Germinal center (tissue), 1 donor: ENCODE measurements around the gene CD74.

ENCODE experiments used
- DNase-seq: peaks from one replicate; pipeline ENCODE4 v3.0.0; 2012; ENCODE audit warnings: mixed read lengths, low spot score

CD74 gene

GRCh38 chr5:150409638-150410523 is 2.8 kb downstream of the CD74 start:
- DNase-seq = no peak

- no peak for DNase-seq
These were observed 4.3 kb downstream of the CD74 start for GRCh38 chr5:150408231-150408943.

- no peak for DNase-seq
These were observed 5.5 kb downstream of the CD74 start for GRCh38 chr5:150407096-150407720.

DNA sequence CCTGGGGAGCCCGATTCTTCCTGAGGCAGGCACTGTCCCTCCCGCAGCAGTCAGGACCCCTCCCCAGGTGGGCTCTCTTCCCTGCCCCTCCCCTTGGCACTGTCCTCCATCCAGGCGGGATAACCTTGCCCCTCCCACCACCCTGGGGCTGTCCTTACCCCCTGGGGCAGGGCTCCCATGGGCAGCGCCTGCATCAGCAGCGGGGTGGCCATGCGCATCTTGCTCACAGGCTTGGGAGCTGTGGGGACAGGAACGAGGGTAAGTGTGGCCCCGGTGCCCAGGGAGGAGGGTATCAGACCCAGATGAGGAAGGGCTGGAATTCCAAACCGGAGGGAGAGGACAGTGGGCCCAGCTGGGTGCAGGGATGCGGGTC is 6.0 kb downstream of the CD74 start:
- DNase-seq = no peak

DNA sequence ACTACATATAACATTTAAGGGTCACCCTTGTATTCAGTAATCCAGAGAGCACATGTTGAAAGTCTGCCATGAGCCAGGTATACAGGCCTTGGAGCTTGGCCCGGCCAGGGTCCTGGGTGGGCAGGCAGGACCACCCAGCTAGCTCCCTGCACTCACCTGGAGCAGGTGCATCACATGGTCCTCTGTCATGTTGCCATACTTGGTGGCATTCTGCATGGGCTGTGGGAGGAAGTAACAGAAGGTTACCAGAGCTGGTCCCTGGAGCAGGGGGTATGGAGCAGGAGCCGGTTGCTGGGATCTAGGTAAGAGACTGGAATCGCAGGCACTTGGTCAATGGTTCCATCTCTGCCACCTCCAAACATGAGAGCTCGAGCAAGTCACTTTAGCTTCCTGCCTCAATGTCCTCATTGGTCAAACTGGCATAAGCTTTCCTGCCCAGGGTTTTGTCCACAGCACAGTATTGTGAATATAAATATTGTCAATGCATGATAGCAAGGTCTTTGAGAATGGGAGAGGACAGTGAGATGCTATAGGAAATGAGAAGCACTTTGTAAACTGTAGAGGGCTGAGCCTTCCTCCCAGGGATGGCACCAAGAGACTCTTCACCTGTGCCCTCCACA is 6.5 kb downstream of the CD74 start:
- DNase-seq = no peak

- no peak for DNase-seq
These were observed 7.5 kb downstream of the CD74 start for GRCh38 chr5:150404941-150405816.

GRCh38 chr5:150404535-150404934 is 8.2 kb downstream of the CD74 start:
- DNase-seq = no peak

DNA sequence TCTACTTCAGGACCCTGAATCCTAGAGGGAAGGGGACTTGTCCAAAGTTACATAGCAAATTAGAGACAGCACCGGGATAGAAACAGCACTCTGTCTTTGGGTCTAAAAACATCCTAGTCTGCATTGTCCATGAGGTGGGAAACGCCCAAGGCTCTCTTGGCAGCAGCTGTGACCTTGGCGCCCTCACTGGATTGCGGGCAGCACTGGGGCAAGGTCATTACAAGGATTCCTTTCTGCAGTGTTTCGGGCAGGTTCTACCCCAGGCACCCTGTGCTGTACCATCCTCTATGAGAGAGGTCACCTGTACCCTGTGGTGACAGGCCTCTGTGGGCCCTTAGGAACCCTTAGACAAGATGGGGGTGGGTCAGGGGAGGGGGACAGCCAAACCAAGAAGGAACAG is 8.6 kb downstream of the CD74 start:
- no peak for DNase-seq

DNA sequence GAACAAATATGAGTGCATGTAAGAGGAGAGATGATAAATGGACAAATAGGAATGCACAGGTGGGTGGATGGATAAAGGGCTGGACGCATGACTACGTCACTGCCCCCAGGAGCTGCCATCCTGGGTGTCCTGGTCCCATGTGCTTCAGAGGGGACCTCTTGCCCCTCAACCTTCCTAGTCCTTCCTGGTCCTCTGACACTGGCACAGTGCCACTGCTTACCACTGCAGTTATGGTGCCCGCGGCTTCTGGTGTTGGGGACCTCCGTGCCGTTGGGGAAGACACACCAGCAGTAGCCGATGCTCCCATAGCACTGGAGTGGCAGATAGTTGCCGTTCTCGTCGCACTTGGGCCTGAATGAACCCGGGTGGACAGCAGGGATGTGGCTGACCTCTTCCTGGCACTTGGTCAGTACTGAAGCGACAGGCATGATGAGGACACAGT is 9.8 kb downstream of the CD74 start:
- no peak for DNase-seq

GRCh38 chr5:150402229-150402773 is 10.4 kb downstream of the CD74 start:
- no peak for DNase-seq

- no peak for DNase-seq
These were observed 11.1 kb downstream of the CD74 start for GRCh38 chr5:150401376-150402228.

GRCh38 chr5:150401076-150401375 is 11.7 kb downstream of the CD74 start:
- DNase-seq = no peak

DNA sequence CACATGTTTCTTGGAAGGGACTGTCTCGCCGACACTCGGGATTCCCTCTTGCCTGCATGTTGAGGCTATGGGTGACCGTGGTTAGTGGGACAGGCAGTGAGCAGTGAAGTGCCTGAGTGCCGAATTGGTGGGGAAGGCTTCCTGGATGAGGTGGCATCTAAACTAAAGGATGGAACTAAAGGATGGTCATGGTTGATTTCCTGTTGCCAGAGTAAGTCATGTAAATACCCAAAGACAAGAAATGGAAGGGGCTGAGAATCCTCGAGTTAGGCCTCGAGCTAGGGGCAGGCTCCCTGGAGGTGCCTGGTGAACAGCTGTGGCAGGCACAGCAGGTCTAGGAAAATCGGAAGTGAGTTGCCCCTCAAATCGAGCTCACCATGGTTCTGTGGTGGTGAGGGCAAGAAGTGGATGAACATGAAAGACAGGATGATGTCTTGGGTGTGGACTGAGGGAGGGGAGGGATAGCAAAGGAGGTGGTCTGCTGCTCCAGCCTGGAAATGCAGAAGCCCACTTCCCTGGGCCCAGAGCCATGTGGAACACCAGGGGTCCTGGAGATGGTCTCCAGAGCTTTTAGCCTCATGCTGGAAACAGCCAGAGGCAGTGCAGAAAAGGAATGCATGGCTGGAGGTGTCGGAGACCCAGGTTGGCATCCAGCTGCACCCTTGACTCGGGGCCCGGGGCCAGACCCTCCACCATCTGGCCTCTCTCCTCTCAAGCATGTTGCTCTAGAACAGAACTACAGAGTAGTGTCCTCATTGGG is 12.2 kb downstream of the CD74 start:
- no peak for DNase-seq

DNA sequence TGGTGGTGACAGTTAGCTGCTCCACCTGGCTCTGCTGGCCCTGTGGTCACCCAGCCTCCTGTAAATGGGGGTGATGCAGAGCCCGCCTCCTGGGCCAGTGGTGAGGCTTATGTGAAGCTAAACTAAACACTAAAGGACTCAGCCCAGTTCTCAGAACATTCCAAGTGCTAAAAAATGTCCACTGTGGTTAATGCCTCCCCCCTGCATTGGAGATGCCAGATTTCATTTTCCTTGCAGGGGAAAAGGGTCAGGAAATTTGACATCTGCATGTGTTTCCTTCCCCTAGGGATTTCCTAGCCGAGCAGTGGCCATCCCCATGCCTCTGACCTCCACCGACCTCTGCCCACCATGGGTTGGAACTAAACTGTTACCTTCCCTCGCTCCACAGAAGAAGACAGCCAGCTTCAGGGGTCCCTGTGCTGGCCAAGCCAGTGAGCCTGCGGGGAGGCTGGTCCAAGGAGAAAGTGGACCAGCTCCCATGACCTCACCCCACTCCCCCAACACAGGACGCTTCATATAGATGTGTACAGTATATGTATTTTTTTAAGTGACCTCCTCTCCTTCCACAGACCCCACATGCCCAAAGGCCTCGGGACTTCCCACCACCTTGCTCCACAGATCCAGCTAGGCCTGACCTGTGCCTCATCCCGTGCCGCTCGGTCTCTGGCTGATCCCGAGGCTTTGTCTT is 13.0 kb downstream of the CD74 start:
- DNase-seq = no peak

DNA sequence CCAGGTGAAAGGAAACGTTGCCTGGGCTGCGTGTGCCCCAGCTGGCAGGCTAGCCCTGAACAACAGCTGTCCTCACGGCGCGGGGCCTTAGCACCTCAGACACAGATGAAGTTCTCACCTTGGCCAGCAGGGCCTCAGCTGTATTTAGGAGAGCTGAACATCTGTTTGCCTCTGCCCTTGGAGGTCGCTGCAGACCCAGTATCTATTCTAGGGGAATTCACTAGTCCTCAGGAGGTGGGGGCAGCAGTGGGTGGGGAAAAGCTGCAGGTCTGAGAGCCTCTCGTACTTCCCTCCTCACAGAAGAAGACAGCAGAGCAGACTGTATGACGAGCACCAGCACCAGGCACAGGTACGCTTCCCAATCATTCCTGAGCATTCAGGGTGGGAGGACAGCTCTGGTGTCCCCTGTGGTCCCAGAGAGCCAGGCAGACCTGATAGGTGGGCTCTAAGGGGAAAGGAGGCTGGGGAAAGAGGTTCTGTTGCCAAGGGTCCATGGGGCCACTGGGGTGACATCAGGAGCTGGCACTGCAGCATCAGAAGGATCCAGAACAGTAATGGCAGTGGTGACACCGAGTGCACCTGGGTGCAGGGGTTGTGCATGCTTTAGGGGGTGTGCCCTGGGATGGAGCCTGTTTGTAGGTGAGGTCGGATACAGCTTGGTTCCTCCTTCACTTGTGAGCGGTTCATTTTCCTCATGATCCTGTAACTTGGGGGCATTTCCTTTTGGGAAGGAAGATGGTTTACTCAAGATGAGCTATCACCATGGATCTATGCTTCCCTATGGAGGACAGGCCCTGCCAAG is 13.8 kb downstream of the CD74 start:
- peak; percentile 87 for DNase-seq

GRCh38 chr5:150397782-150398721 is 14.7 kb downstream of the CD74 start:
- no peak for DNase-seq

DNA sequence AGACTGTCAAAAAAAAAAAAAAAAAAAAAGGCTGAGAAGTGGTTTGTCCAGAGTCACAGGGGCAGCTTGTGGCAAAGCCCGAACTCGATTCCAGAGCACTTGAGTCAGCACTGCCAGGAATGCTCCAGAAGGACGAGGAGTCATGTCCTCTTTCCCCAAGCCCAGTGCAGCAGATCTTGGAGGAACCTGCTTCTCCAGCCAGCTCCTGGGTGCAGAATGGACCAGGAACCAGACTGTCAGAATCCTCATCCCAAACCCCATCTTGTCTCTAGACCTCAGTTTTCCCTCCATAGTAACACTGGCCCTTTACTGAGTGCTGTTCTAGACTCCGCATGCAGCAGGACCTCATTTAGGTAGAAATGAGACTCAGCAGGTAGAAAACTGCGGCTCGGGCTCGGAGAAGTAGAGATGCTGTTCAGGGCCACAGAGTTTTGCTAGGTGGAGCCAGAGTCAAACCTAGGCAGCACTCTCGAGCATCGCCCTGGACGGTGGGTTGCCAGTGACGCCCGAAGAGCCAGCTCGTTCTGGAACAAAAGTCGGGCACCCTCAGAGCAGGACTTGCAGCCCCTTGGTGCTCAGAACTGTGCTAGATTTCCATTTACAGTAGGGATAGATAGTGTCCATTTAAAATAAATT is 15.4 kb downstream of the CD74 start:
- no peak for DNase-seq
